ENCODE data around the gene APOL2. TPM values are rescaled to one million over a fixed set of nuclear protein-coding genes. Genes with fewer than 3 reads are reported as not detected.

Gene APOL2
- 42.5 and 78.2 TPM in 2 replicates for total RNA-seq

- TF ChIP-seq, protein P1, sequence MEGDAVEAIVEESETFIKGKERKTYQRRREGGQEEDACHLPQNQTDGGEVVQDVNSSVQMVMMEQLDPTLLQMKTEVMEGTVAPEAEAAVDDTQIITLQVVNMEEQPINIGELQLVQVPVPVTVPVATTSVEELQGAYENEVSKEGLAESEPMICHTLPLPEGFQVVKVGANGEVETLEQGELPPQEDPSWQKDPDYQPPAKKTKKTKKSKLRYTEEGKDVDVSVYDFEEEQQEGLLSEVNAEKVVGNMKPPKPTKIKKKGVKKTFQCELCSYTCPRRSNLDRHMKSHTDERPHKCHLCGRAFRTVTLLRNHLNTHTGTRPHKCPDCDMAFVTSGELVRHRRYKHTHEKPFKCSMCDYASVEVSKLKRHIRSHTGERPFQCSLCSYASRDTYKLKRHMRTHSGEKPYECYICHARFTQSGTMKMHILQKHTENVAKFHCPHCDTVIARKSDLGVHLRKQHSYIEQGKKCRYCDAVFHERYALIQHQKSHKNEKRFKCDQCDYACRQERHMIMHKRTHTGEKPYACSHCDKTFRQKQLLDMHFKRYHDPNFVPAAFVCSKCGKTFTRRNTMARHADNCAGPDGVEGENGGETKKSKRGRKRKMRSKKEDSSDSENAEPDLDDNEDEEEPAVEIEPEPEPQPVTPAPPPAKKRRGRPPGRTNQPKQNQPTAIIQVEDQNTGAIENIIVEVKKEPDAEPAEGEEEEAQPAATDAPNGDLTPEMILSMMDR (IDR thresholded peaks at IDR 0.05; ENCODE audit: insufficient read depth, low read depth, low read length): peak; percentile 69
- peak within 1 kb of the TSS; percentile 84 for H3K4me3 ChIP-seq (ENCODE audit: low read depth, low read length)
- DNase-seq (ENCODE audit: low read depth): peak; percentile 98
These were observed at the start of gene APOL2 for GRCh38 chr22:36239401-36240171. Gene APOL2, minus strand, starts transcription at chr22:36239527. Its CDS starts 6,365 bp downstream, at chr22:36233162.

- DNase-seq (ENCODE audit: low read depth): no peak
- no peak overlapping the region for H3K4me3 ChIP-seq (ENCODE audit: low read depth, low read length)
- TF ChIP-seq, protein P1 (IDR thresholded peaks at IDR 0.05; ENCODE audit: insufficient read depth, low read depth, low read length): no peak
These were observed 49.5 kb upstream of the APOL2 start for GRCh38 chr22:36288571-36289405.

DNA sequence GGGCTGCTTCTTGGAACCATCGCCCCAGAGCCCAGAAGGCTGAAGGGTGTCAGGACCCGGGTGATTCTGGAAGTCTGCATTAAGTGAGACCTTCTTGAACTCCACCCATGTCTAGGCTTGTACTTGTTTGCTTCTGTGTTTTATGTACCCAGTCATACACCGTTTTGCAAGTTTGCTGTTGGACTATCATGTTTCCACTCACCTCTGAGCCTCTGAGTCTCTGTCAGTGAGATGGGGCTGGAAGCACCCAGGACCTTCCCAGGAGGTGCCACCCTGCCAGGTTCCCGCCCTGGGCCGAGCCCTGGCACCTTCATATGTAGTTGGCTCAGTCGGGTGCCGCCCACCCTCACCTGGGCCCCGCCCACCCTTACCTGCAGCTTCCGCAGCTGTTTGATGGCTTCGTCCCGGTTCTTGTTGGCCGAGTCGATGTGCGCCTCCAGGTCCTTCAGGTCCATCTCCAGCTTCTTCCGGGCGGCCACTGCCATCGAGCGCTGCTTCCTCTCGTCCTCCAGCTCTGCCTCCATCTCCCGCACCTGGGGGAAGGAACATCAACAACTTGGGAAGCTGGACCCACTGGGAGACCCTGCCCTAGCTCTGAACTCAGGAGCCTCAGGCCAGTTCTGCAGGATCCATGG, 48.7 kb upstream of the APOL2 start:
- TF ChIP-seq, protein P1 (IDR thresholded peaks at IDR 0.05; ENCODE audit: insufficient read depth, low read depth, low read length): no peak
- peak; percentile 36 for DNase-seq (ENCODE audit: low read depth)
- H3K4me3 ChIP-seq (ENCODE audit: low read depth, low read length): no peak overlapping the region

DNA sequence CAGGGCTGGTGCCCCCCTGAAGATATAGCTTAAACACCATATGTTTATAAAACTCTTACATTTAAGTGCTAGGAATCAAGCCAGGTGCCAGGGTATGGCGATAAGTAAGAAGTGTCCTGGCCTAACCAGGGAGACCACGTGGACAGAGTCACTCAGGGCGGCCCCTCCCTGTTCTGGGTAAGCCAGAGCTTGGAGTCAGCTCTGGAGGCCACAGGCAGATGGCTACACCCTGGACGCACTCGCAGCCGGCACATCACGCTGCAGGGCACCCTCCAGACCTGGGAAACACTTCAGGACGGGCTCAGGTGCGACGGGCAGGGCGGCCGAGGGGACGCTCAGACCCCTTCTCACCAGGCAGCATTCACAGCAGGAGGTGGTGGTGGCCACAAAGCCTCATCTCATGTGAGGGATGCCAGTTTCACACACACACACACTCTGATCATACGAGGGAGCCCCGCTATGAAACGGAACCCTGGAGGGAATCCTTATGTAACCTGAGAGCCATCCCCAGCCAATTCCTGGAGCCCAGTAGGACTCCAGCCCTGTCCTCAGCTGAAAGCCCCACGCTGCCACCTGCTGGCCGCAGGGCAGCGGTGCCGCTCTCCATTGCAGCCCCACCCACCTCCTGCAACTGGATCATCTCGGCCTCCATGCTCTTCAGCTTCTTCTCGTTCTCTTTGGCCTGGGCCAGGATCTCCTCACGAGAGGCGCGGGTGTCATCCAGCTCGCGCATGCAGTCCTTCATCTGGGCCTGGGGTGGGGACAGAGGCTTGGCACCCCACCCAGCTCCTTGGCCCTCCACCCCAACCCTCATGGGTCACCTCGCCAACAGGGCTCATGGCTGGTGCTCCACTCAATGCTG, 47.0 kb upstream of the APOL2 start:
- no peak overlapping the region for H3K4me3 ChIP-seq (ENCODE audit: low read depth, low read length)
- peak; percentile 75 for DNase-seq (ENCODE audit: low read depth)
- TF ChIP-seq, protein P1 (IDR thresholded peaks at IDR 0.05; ENCODE audit: insufficient read depth, low read depth, low read length): peak; percentile 91

- H3K4me3 ChIP-seq (ENCODE audit: low read depth, low read length): no peak overlapping the region
- TF ChIP-seq, protein P1 (IDR thresholded peaks at IDR 0.05; ENCODE audit: insufficient read depth, low read depth, low read length): no peak
- no peak for DNase-seq (ENCODE audit: low read depth)
These were observed 46.2 kb upstream of the APOL2 start for GRCh38 chr22:36285545-36285944.

DNA sequence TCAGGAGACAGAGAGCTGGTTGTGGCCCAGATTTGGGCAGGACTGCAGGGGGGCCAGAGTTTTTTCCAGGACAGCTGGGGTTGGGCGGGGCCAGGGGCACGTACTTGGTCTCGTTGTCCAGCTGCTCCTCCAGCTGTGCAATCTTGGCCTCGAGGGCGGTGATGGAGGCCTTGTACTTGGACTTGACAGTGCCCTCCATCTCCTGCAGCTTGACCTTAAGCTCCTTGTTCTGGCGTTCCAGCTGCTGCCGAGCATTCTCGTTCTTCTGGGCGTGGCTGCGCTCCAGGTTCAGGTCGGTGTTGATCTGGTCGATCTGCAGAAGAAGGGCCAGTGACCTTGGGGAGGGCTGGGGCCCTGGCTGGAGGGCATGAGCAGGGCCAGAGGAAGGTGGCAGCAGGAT, 45.7 kb upstream of the APOL2 start:
- no peak overlapping the region for H3K4me3 ChIP-seq (ENCODE audit: low read depth, low read length)
- no peak for DNase-seq (ENCODE audit: low read depth)
- TF ChIP-seq, protein P1 (IDR thresholded peaks at IDR 0.05; ENCODE audit: insufficient read depth, low read depth, low read length): no peak
